Breast epithelium (tissue), 3 donors: ENCODE data around the gene CDK19.

Source experiments
- CTCF ChIP-seq, 3 donors: fragments of 450-650 bp; IDR thresholded peaks; one replicate each; pipeline ENCODE4 v1.5.1; 2016 to 2017; ENCODE audit warnings: antibody characterized with exemption in 3 of 3, mild to moderate bottlenecking in 3 of 3, moderate library complexity in 3 of 3
- POLR2AphosphoS5 ChIP-seq, 3 donors: sonication (generic); formaldehyde crosslinking; IDR thresholded peaks; one replicate each; pipeline ENCODE4 v1.6.1; 2017; ENCODE audit warnings: antibody characterized with exemption in 3 of 3

DNA sequence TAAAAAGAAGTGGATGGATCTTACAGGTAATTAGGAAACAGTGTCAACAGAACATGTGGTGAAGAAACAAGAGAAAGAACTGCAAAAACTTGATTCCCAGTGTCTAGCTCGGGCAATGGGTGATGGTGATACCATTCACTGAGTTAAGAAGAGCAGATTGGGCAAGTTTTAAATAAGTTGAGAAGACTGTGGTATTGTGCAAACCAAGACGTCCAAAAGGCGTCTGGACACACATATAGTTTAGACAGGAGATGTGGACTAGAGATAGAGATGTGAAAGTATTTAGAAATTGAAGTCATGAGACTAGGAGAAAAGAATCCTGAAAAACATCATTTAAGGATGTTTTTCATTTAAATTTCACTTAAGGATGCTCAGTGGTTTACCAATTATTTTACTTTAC is 53.9 kb downstream of the CDK19 start:
- TF ChIP-seq POLR2AphosphoS5 (IDR thresholded peaks at IDR 0.05), result no peak
- no peak for TF ChIP-seq CTCF (IDR thresholded peaks at IDR 0.05)
